GM19240 (cell line): Measurements from ENCODE around the gene SUN5.

Experiments used
- DNase-seq: peaks from one replicate; pipeline ENCODE4 v3.0.0; 2011; ENCODE audit warnings: low spot score; ENCODE audit not compliant: insufficient read length

The SUN5 gene

DNA sequence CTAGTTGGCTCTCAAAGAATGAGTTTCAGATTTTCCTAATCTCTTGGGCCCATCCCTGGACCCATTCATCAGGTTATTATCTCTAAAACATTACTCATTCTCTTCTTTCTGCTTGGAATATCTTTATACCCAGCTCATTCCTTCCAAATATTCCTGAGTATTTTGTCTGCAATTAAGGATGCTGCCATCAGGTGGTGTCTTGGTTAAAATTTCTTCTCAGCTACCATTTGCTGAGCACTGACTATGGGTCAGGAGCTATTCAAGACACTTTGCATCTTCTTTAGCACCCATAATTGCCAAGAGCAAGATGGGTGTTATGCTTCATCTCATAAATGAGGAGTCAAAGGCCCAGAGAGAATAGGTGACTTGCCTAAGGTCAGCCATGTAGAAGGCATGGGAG lies 8.4 kb downstream of the SUN5 start:
- DNase-seq: no peak

DNA sequence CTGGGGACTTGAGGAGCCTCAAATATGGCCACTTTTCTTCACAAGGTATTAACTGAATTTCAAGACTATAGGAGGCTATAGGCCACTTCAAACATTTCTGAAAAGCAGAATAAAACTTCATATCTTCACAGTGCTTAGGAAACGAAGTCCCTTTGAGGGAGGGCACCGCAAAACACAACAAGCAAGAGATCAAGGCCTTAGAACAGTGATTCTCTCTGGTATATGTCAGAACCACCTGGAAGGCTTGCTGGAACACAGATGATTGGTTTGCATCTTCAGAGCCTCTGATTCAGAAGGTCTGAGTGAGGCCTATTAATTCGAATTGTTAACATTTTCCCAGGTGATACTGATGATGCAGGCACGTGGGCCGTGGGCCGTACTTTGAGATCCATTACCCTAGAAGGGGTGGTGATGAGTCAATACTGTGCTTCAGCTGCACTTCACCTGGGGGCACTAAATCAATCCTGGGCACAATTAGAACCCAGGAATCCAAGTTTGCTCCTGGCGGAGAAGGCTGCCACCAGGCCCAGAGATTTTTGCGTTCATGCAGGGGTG lies 10.7 kb downstream of the SUN5 start:
- DNase-seq: no peak

DNA sequence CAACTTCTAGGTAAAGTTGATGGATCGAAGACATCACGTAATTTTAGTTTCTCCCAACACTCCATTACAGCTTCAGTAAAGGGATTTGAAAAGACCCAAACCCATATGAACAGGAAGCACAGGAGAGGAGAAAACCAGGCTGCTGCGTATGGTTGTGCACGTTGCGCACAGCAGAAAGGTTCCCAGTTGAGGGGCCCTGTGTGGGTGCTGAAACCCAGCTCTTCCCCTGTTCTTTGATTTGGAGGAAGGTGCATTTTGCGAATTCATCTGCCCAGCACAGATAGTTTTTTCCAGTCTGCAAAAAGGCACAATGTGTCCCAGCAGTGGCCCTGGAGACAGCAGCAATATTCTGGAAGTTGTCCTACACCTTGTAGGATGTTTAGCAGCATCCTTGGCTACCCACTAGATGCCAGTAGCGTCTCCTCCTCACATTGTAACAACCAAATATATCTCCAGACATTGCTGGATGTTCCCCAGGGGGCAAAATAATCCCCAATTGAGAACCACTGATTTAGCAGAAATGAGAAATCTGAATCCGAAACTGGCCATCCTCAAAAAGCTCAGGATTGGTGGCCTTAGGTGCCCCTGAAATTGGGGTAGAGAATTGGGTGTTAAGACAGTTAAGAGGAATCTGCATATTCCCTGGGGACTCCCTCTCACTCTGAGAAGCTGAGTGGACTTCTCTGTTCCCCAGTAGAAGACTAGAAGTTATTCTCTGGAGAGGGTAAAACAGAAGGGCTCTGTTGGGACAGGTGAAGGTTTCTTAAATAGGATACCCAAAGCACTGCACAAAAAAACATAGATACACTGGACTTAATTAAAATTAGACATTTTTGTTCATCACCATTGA lies 12.2 kb downstream of the SUN5 start:
- no peak for DNase-seq

DNA sequence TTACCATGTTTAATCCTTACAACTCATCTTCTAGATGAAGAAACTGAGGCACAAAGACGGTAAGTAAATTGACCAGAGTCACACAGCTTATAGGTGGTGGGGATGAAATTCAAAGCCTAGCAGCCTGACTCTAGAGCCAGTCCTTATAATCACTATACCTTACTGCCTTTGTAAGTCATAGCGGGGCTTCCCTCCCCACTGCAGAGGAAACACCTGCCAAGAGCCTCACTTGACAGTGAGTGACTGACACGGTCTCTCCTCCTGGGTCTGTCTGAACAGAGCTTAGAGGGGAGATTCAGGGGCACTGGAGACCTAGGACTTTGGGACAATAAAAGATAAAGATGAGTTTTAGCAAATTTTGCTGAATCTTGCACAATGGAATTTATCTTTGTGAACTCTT lies 12.8 kb downstream of the SUN5 start:
- no peak for DNase-seq

DNA sequence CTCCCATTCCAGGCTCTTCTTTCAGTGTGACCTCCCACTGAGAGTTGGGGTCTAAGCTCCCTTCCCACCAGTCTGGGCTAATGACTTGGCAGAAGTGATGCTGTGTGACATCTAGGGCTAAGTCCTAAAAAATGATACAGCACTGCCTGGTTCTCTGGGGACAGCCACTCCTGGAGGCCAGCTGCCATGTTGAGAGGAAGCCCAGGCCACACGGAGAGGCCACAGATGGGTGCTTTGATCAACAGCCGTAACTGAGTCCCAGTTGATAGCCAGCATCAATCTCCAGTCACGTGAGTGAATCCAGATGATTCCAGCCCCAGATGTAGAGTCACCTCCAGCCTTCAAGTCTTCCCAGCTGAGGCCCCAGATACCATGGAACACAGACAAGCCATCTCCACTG lies 13.8 kb downstream of the SUN5 start:
- no peak for DNase-seq

DNA sequence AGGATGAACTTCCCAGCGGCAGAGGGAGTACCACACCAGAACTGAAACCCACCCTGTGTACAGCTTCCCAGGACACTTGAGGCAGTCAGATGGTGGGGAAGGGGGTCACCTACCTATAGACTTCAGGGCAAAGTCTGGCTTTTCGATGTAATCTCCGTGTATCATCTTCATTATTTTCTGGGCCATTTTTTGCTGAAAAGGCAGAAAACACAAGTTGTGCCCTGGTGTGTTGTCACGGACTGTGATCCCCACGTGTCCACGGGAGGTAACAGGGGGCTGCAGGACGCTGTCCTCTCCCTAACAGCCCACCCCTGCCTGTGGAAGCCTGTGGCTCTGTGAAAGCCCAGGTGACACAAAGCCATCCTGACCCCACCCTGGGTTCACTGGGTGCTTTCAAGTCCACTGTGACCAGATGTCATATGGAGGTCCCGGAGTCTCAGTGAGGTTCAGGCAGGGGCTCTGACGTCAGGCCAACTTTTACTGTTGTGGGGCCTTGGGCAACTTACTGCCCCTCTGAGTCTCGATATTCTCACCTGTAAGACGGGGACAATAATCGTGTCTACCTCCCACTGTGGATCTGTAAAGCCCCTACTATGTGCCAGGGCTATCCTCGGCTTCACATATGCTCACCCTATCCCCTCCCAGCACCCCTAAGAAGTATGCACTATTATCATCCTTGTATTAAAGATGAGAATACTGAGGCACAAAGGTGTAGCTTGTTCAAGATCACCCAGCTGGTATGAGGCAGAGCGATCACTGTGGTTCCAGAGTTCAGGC lies 14.5 kb downstream of the SUN5 start:
- DNase-seq: no peak

DNA sequence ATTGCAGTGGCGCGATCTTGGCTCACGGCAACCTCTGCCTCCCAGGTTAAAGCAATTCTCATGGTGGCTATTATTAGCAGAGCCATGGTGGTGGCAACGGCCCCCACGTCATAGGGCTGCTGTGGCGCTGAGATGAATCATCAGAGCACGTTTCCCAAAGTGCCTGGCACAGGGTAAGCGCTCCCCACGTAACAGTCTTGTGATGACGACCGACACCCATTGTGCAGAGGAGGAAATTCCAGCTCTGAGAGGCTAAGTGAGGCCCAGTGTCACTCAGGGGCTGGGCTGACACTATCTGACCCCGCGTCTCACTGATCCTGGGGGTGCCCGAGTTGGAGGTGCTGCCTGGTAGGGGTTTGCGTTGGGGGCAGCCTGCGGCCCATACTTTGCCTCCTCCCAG lies 16.2 kb downstream of the SUN5 start:
- DNase-seq: no peak

DNA sequence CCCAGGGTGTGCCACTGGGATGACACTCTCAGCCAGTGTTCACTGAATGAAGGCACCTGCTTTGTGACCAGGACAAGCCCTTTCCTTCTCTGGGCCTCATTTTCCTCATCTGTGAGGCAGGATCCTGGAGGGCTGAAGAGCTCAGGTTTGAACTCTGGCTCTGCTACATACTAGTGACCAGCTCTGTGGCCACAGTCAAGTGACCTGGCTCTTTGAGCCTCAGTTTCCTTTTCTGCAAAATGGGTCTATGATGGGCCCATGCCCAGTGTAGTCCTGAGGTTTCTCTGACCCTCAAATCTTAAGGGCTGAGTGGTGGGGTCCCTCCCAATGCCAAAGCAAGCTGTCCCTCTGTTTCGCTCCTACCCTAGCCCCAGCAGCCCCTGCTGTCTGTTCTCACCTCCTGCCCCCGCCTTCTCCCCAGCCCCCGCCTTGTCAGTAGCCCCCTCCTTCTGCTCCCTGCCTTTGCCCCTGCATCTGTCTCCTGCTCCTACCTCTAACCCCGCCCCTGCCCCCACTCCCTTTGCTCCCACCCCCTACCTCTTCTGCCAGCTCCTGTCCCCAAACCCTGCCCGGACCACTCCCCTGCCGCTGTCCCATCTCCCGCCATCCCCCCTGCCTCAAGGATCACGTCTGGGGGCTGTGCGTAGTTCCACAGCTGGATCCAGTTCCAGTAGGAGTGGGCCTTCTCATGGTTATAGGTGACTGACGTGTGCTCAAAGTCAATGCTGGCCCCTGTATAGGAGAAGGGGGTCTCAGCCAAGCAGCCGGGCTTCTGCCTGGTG lies 17.0 kb downstream of the SUN5 start:
- no peak for DNase-seq

DNA sequence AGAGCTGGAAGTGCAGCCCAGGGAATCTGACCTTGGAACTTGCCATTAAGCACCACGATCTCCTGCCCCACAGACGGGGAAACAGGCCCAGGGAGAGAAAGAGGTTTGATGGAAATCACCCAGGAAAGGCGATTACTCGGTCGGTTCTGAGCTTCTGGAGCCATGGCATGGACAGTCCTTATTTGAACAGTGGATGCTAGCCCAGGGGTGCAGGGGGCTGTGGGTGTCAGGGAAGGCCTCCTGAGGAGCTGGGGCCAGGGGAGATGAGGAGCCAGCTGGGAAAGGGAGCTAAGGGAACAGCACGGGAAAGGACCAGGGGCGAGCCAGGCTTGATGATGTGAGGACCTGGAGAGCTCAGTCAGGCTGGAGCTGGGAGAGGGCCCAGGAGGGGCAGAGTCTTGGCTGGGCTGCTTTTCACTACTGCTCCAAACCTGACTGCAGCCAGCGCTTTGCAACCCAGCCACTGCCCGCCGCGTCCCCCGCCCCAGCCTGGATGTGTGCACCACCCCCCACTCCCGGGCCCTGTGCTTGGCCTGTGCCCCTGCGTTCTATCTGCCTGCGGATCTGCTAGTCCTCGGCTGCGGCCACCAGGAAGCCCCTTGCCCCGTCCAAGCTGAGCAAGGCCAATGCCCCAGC lies 17.8 kb downstream of the SUN5 start:
- DNase-seq: no peak

DNA sequence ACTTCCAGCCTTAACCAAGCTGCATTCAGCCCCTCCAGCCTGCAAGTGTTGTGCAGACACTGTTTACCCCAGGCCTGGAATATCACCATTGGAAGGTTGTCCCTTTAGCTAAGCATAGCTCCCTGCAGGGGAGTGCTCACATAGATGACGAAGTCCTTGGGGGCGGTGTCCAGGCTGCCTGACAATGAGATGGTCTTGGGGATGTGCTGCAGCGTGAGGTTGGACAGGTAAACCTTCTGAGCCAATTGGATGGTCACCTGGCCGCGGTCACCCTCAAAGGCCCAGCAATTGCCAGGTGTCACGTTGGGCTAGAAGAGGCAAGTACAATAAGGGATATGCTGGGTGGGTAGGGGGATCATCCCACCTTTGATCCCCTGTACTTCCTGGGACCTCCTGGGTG lies 18.6 kb downstream of the SUN5 start:
- no peak for DNase-seq

DNA sequence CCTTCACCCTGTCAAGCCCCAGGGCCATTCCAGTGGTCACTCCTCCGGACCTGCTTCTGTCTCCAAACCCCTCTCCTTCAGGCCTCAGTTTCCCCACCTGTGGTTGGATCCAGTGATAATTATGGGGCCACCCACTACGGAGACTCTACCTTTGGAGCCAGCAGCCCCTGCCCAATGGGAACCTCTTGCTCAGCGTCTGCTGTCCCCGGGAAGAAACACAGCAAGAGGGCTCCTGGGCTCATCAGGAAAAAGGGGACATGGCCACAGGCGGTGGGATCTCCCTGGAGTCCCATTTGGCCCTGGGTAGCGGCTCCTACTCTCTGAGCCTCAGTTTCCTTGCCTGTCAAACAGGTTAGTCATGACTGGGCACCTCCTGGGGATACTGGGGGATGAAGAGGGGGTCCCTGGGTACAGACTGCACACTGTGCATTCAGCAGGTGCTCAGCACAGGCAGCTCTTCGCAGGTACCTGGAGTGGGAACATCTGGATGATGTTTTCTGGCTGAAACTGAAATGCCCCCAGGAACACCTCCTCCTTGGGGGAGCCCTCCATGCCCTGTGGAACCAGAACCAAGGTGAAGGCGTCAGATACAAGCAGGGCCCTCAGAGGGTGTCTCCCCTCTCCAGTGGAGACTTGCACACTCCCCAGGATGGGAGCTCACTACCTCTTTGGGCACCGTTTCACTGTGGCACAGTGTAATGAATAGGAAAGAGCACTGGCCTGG lies 19.4 kb downstream of the SUN5 start:
- DNase-seq: no peak

DNA sequence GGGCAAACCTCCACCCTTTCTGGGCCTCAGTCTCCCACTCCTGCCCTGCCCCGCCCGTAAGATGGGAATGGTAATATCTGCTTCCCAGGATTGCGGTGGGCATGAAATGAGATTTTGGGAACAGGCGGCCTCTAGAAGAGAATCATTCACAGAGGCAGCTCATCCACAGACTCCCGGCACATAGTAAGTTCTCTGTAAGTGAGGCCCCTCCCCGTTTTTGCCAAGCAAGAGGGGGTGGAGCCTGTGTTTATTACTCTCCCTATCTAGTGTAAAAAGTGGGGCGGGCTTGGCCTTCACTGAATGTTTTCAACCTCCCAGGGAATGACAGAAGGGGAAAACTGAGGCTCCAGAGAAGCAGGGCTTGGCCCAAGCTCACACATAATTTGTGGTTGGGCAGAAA lies 20.0 kb downstream of the SUN5 start:
- DNase-seq: no peak

DNA sequence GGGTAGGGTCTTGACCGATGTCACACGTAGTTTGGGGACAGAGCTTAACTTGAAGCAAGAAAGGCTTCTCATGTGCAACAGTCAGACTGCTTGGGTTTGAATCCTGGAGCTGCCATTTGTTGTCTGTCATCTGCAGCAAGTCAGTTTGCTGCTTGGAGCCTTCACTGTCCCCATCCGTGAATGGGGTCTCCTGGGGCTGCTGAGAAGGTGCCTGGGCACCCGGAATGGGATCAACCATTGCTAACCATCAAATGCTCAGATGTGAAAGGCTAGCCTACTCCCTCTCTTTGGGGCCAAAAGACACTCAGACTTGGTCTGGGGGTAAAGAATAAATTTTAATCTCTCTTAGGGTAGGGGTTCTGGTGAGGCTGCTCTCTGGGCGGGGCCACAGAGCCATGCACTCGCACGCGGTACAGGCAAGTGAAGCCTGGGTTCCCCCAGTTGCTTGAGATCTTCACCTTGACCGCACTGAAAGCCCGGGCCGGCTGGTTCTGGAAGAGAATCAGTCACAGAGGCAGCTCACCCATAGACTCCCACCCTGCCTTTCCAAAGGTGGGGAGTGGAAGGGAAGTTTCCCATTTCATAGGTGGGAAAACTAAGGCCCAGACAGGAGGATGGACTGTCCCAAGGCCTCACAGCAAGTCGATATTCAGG lies 20.6 kb downstream of the SUN5 start:
- no peak for DNase-seq

DNA sequence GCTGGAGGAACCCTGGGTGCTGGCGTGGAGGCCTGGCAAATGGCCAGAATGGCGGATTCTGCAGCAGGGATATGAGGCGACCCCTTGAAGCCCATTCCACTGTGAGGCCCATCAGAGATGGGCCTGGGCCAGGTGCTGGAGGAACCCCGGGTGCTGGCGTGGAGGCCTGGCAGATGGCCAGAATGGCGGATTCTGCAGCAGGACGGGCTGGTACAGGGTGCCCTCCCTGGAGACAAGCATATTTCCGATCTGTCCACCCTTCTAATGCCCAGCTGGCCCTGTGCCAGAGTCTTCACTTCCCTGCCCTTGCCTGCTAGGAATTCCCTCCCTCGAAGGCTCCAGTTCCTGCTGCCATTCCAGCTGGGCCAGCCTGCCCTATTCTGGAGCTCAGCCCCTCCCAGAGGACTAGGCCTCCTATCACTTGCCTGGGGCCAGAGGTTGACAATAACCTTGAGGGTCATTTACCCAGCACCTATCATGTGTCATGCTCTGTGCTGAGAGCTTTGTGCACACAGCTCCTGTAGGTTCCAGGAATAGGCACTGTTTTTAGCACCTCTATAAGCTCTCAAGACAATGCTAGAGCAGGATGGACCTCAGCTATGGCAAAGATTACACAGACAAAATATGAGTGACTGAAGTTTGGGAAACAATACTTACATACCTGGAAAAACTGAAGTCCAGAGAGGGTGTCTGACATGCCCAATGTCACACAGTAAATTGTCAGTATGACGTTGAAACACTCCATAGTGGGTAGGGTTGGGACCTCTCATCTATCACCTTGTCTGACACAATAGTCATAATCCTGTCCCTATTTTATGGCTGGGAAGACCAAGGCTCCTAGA lies 21.4 kb downstream of the SUN5 start:
- DNase-seq: no peak

DNA sequence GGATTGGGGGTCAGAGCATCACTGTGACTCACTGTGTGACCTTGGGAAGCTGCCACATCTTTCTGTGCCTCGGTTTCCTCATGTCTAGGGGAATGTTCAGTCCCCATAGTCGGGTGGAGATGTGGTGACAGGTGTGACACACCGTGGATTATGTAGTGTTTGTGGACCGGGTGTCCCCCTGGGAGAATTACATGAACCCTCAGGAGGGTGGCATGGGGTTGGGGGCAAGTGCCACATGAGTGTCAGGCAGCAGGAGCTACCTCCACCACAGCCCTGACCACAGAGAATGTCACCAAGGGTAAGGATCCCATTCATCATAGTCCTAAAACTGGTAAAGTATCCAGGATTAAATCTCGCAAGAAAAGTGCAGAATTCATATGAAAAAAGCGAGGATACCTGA lies 23.2 kb downstream of the SUN5 start:
- no peak for DNase-seq

DNA sequence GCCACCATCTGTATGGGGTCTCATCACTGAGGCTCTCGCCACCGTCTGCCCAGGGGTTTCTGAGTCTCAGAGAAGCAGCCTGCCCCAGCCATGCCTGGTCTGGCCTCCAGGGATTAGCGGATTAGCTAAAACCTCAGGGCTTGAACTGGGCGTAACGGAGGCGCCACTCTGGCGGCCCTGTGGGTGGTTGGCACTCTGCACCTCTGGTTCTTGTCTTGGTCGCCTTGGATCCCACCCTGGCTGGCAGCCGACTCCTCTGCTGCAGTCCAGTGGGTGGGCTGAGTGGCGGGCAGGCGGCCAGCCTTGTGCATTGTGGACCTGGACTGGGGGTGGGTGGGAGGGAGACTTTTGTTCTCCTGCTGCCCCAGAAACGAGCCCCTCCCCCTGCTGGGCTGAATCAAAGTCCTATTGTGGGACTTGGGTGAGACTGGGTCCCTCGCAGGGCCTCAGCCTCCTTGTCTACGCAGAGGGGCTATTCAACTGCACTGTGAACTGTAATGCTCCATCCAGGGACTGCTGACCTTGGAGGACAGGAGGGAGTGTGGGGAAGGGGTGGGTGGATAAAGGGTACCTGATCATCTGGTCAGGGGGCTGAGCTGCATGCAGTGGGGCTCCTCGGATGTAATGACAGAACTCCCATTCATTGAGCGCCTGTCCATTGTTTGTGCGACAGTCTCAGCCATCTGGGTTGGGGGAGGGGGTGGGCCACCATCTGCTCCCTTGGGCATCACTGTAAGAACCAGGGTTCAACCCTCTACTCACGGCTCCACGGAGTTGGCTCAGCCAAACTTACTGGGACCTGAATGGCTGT lies 23.9 kb downstream of the SUN5 start:
- no peak for DNase-seq

DNA sequence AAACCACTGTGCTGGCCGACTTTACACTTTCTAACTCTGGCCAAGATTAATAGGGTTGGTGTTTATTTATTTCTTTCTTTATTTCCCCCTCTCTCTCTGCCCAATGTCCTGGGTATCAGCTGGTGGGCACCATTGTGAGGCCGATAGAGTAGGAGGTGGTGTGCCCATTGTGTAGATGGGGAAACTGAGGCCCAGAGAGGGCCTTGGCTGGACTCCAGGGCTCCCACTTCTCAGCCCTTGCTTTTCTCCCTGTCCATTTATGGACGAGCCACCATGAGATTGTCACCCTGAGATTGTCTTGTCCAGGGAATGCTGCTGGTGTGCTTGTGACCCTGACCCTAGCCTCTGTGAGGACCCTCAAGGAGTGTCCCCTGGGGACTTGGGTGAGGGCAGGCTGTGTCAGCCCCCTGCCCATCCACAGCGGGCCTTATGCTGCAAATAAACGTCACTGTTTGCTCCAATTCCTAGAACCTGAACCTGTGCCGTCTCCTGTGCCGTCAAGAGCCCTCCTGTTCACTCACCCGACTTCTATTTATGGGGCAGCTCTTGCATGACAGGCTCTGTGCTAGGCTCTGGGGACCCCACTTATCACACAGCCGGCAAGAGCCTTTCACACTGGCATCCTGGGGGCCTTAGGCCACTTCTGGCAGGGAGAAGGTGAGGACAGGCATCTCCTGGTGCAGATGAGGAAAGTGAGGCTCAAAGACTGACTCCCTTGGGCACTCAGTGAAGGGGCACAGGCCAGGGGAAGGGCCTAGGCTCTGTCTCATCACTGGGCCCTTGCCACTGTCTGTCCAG lies 24.8 kb downstream of the SUN5 start:
- no peak for DNase-seq

DNA sequence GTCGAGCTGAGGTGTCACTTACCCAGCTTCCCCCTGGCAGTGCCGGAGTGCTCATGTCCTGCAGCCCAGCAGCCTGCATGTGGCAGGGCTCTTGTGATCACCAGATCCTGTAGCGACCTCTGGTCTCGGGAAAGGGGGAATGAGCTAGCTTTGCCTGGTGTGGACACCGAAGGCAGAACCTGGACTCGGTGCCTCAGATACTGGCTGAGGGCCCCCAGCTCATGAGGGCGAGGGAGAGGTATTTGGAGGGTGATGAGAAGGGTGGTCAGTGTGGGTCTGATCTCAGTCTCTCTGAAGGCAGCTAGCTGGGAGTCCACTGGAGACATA lies 26.3 kb downstream of the SUN5 start:
- no peak for DNase-seq
